IMR-90 (cell line): Measurements from ENCODE around the gene MYPN. TPM values are rescaled to one million over a fixed set of nuclear protein-coding genes. Genes with fewer than 3 reads are reported as not detected.

Experiments
- ATAC-seq: fragments of 200-7000 bp; cut with Tn5 transposase; 2 replicates; pipeline ENCODE4 v1.9.1; 2020; ENCODE audit warnings: low read depth, mild to moderate bottlenecking, moderate library complexity
- BruUV-seq: library from RNA; stranded (reverse); fragments of 400-500 nt; replicated peaks from 2 replicates; lab custom pipeline; 2021; lab: Mats Ljungman, UMichigan
- CTCF ChIA-PET: fragments of 300-600 bp; formaldehyde crosslinking; extraction: SDS; loops from one replicate; lab custom pipeline; 2021; ENCODE audit warnings: antibody characterized with exemption; lab: Yijun Ruan, JAX
- POLR2A ChIA-PET: fragments of 300-600 bp; sonication (Branson Sonifier 250); formaldehyde crosslinking; loops from one replicate; lab custom pipeline; 2022; ENCODE audit warnings: antibody characterized with exemption; ENCODE audit not compliant: unreplicated experiment; lab: Charles Lee
- DNase-seq: peaks from one replicate; pipeline ENCODE4 v3.0.0; 2013
- H2AFZ ChIP-seq: replicated peaks from 2 replicates; pipeline ENCODE3; 2013; ENCODE audit warnings: low read length, mild to moderate bottlenecking; ENCODE audit not compliant: poor library complexity
- H2AK5ac ChIP-seq: 2 replicates; pipeline ENCODE4 v1.6.1; 2013; ENCODE audit warnings: low read depth, low read length, inconsistent platforms
- H2AK9ac ChIP-seq: replicated peaks from 2 replicates; pipeline ENCODE3; 2013; ENCODE audit warnings: mild to moderate bottlenecking, low read depth, low read length, moderate library complexity; ENCODE audit not compliant: poor library complexity
- H2BK120ac ChIP-seq: 2 replicates; pipeline ENCODE4 v1.6.1; 2013; ENCODE audit warnings: low read depth, low read length, inconsistent platforms
- H2BK15ac ChIP-seq: 3 replicates; pipeline ENCODE4 v1.6.1; 2013; ENCODE audit warnings: low read depth, low read length, inconsistent platforms
- H2BK20ac ChIP-seq: 2 replicates; pipeline ENCODE4 v1.6.1; 2013; ENCODE audit warnings: low read depth, mild to moderate bottlenecking, inconsistent platforms, low read length, moderate library complexity
- H2BK5ac ChIP-seq: 2 replicates; pipeline ENCODE4 v1.6.1; 2013; ENCODE audit warnings: mild to moderate bottlenecking, low read depth, low read length, inconsistent platforms; ENCODE audit not compliant: poor library complexity, severe bottlenecking
- H3K14ac ChIP-seq: replicated peaks from 2 replicates; pipeline ENCODE4 v1.6.1; 2013; ENCODE audit warnings: low read depth, low read length, inconsistent platforms
- H3K18ac ChIP-seq: 2 replicates; pipeline ENCODE4 v1.6.1; 2013; ENCODE audit warnings: low read depth, low read length, control low read depth
- H3K23ac ChIP-seq: 2 replicates; pipeline ENCODE4 v1.6.1; 2013; ENCODE audit warnings: low read depth, low read length, inconsistent platforms
- H3K27ac ChIP-seq: 2 replicates; pipeline ENCODE4 v1.5.1; 2013; ENCODE audit warnings: mild to moderate bottlenecking, control low read depth, low read length; ENCODE audit not compliant: insufficient read depth
- H3K27me3 ChIP-seq: 2 replicates; pipeline ENCODE4 v1.6.1; 2013; ENCODE audit warnings: low read length; ENCODE audit not compliant: control insufficient read depth, insufficient read depth
- H3K36me3 ChIP-seq: 2 replicates; pipeline ENCODE4 v1.6.1; 2013; ENCODE audit warnings: low read length, mixed read lengths; ENCODE audit not compliant: control insufficient read depth, insufficient read depth
- H3K4ac ChIP-seq: 2 replicates; pipeline ENCODE4 v1.6.1; 2013; ENCODE audit warnings: low read depth, low read length, inconsistent platforms
- H3K4me1 ChIP-seq: 2 replicates; pipeline ENCODE4 v1.6.1; 2013; ENCODE audit warnings: low read length, mixed read lengths; ENCODE audit not compliant: control insufficient read depth, insufficient read depth
- H3K4me2 ChIP-seq: 2 replicates; pipeline ENCODE4 v1.6.1; 2013; ENCODE audit warnings: low read depth, mild to moderate bottlenecking, control low read depth, low read length, moderate library complexity
- H3K4me3 ChIP-seq: 2 replicates; pipeline ENCODE4 v1.5.1; 2013; ENCODE audit warnings: low read depth, mild to moderate bottlenecking, control low read depth, low read length, moderate library complexity; ENCODE audit not compliant: insufficient read depth
- H3K56ac ChIP-seq: 2 replicates; pipeline ENCODE4 v1.6.1; 2013; ENCODE audit warnings: low read length, inconsistent platforms; ENCODE audit not compliant: insufficient read depth; ENCODE audit errors: extremely low read depth
- H3K79me1 ChIP-seq, 2 experiments: 2 replicates each; pipeline ENCODE4 v1.6.1; 2013; ENCODE audit warnings: low read length in 2 of 2, inconsistent platforms in 1 of 2, low read depth in 1 of 2
- H3K9ac ChIP-seq: 2 replicates; pipeline ENCODE4 v1.6.1; 2013; ENCODE audit warnings: low read depth, low read length, control low read depth
- H3K9me1 ChIP-seq: 2 replicates; pipeline ENCODE4 v1.6.1; 2013; ENCODE audit warnings: low read length, inconsistent platforms; ENCODE audit not compliant: insufficient read depth
- H3K9me3 ChIP-seq: 2 replicates; pipeline ENCODE4 v1.6.1; 2013; ENCODE audit warnings: low read length; ENCODE audit not compliant: control insufficient read depth, insufficient read depth
- H4K20me1 ChIP-seq: 2 replicates; pipeline ENCODE4 v1.6.1; 2013; ENCODE audit warnings: low read length, inconsistent platforms; ENCODE audit not compliant: insufficient read depth
- H4K5ac ChIP-seq: 2 replicates; pipeline ENCODE4 v1.6.1; 2013; ENCODE audit warnings: mild to moderate bottlenecking, low read depth, low read length, control low read depth
- H4K8ac ChIP-seq, 2 experiments: 2 replicates each; pipeline ENCODE4 v1.6.1; 2013; ENCODE audit warnings: low read depth in 2 of 2, low read length in 2 of 2, control low read depth in 1 of 2, inconsistent platforms in 1 of 2
- H4K91ac ChIP-seq: 2 replicates; pipeline ENCODE4 v1.6.1; 2013; ENCODE audit warnings: low read depth, low read length, inconsistent platforms; ENCODE audit not compliant: insufficient read depth
- BHLHE40 ChIP-seq: fragments of 150-350 bp; IDR thresholded peaks from 2 replicates; pipeline ENCODE4 v1.6.1; 2016; ENCODE audit warnings: mild to moderate bottlenecking, low read depth, low read length
- CEBPB ChIP-seq: IDR thresholded peaks from 2 replicates; pipeline ENCODE4 v1.6.1; 2012; ENCODE audit warnings: low read depth, low read length, improper control_type of control experiment
- CHD1 ChIP-seq: IDR thresholded peaks from 2 replicates; pipeline ENCODE4 v1.6.1; 2012; ENCODE audit warnings: low read depth, low read length, improper control_type of control experiment
- ELK1 ChIP-seq: fragments of 150-350 bp; IDR thresholded peaks from 2 replicates; pipeline ENCODE4 v1.6.1; 2016; ENCODE audit warnings: low read depth, mild to moderate bottlenecking, low read length, moderate library complexity, borderline replicate concordance
- MAZ ChIP-seq: IDR thresholded peaks from 2 replicates; pipeline ENCODE4 v1.6.1; 2012; ENCODE audit warnings: low read depth, mild to moderate bottlenecking, low read length, improper control_type of control experiment, moderate library complexity, borderline replicate concordance
- MXI1 ChIP-seq: IDR thresholded peaks from 2 replicates; pipeline ENCODE4 v1.6.1; 2012; ENCODE audit warnings: low read depth, mild to moderate bottlenecking, low read length, moderate library complexity, borderline replicate concordance
- NFE2L2 ChIP-seq: fragments of 150-350 bp; IDR thresholded peaks from 2 replicates; pipeline ENCODE4 v1.6.1; 2016; ENCODE audit warnings: low read depth, mild to moderate bottlenecking, low read length
- POLR2A ChIP-seq: IDR thresholded peaks from 2 replicates; pipeline ENCODE4 v1.6.1; 2012; ENCODE audit warnings: mild to moderate bottlenecking, low read depth, low read length
- RAD21 ChIP-seq: IDR thresholded peaks from 2 replicates; pipeline ENCODE4 v1.6.1; 2012; ENCODE audit warnings: low read length, improper control_type of control experiment
- RCOR1 ChIP-seq: IDR thresholded peaks from 2 replicates; pipeline ENCODE4 v1.6.1; 2012; ENCODE audit warnings: mild to moderate bottlenecking, low read length, improper control_type of control experiment; ENCODE audit not compliant: insufficient replicate concordance
- RFX5 ChIP-seq: IDR thresholded peaks from 2 replicates; pipeline ENCODE4 v1.8.0; 2012; ENCODE audit warnings: low read depth, mild to moderate bottlenecking, low read length, moderate library complexity
- WGBS, 2 experiments: methylation state at CpG; one replicate each; pipeline versions ENCODE4 v1.1.5 to v1.1.7; 2013; ENCODE audit warnings: missing lambda C conversion rate in 2 of 2; ENCODE audit not compliant: insufficient read length in 1 of 2; ENCODE audit errors: extremely low coverage in 2 of 2; 5-methylcytosine and 5-hydroxymethylcytosine counted together
- dilution Hi-C: fragments of 300-500 bp; cut with HindIII; formaldehyde crosslinking; loops from one replicate; pipeline ENCODE4 v1.14.3; 2018; ENCODE audit warnings: low sequenced_read_pairs; ENCODE audit not compliant: unreplicated experiment
- in situ Hi-C: fragments of 300-500 bp; cut with MboI; formaldehyde crosslinking; loops from 3 replicates; pipeline ENCODE4 v1.14.3; 2019; ENCODE audit warnings: low sequenced_read_pairs, inconsistent platforms, mixed read lengths
- intact Hi-C: fragments of 100-400 bp; cut with micrococcal nuclease; formaldehyde crosslinking; loops from 2 replicates; pipeline ENCODE4 v1.10.0; 2022
- polyA plus RNA-seq, 3 experiments: library from polyadenylated mRNA; depleted of rRNA; stranded (reverse); fragments of >200 nt; gene quantifications; 2 replicates each; pipeline ENCODE4 v1.2.3, GENCODE V29; 2012; ENCODE audit warnings: low replicate concordance in 1 of 3
- total RNA-seq: library from RNA; depleted of rRNA; stranded (reverse); fragments of >200 nt; gene quantifications from 2 replicates; pipeline ENCODE4 v1.2.3, GENCODE V29; 2012
- TF ChIP-seq, protein P1 (sequence below): conservative IDR thresholded peaks from 2 replicates; pipeline ENCODE4 v1.5.1; 2012; ENCODE audit warnings: mild to moderate bottlenecking, low read depth, low read length, improper control_type of control experiment

The MYPN gene
- total and polyA plus RNA-seq, 2 of the 4 experiments (the other 2 are of a cell fraction), result 7.8 to 13.1 TPM

GRCh38 chr10:68118657-68119056, 9.4 kb downstream of the MYPN start:
- CTCF ChIA-PET, result interaction anchor here (0.6 to 0.7 kb wide), 2 partner anchors 39 to 688 kb away, joined by 3 read pairs; no protein-coding TSS in a partner anchor
- H3K4me1 ChIP-seq, result no peaks in the 10 kb centered on the region
- H4K8ac ChIP-seq, result no peak overlapping the region

More at GRCh38 chr10:68118657-68119056, 9.4 kb downstream of the MYPN start:
- Histone ChIP-seq H2BK15ac (no peak overlapping the region), H3K18ac (no peak overlapping the region), H3K9me3 (no peaks in the 10 kb centered on the region), H3K4me2 (no peak overlapping the region), H2AK9ac (no peak overlapping the region), H3K27me3 (no peaks in the 10 kb centered on the region), H2AK5ac (no peak overlapping the region; the same call in 1 of the 2 replicates), H3K9ac (no peak overlapping the region), H4K20me1 (no peaks in the 10 kb centered on the region), H3K36me3 (no peaks in the 10 kb centered on the region), H3K4me3 (no peak overlapping the region), H2BK5ac (no peak overlapping the region), H4K91ac (no peak overlapping the region), H4K5ac (no peak overlapping the region), H3K56ac (no peak overlapping the region), H3K27ac (no peak overlapping the region), H3K9me1 (peaks cover 3% of the 10 kb centered on the region), H2AFZ (no peak overlapping the region), H2BK120ac (no peak overlapping the region), H3K23ac (no peak overlapping the region), H3K79me1 (peaks cover 0 to 4% of the 10 kb centered on the region in 2 experiments; a peak in 1 of 4 replicates), H2BK20ac (no peak overlapping the region), H3K4ac (no peak overlapping the region), H3K14ac (no peak overlapping the region)
- BruUV-seq, result no TSS peak
- POLR2A ChIA-PET, result no interaction called here
- no CpG with 5 or more reads among the region's 3 CpGs for WGBS, 2 experiments
- in situ Hi-C loops (no loop called here), intact Hi-C loops (no loop called here), dilution Hi-C loops (no loop called here)
- no peak for ATAC-seq
- no peak for TF ChIP-seq BHLHE40
- TF ChIP-seq, protein P1, sequence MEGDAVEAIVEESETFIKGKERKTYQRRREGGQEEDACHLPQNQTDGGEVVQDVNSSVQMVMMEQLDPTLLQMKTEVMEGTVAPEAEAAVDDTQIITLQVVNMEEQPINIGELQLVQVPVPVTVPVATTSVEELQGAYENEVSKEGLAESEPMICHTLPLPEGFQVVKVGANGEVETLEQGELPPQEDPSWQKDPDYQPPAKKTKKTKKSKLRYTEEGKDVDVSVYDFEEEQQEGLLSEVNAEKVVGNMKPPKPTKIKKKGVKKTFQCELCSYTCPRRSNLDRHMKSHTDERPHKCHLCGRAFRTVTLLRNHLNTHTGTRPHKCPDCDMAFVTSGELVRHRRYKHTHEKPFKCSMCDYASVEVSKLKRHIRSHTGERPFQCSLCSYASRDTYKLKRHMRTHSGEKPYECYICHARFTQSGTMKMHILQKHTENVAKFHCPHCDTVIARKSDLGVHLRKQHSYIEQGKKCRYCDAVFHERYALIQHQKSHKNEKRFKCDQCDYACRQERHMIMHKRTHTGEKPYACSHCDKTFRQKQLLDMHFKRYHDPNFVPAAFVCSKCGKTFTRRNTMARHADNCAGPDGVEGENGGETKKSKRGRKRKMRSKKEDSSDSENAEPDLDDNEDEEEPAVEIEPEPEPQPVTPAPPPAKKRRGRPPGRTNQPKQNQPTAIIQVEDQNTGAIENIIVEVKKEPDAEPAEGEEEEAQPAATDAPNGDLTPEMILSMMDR, result no peak
- TF ChIP-seq CEBPB, result no peak
- no peak for TF ChIP-seq POLR2A
- TF ChIP-seq RAD21, result no peak
- no peak for TF ChIP-seq MXI1
- no peak for TF ChIP-seq MAZ
- TF ChIP-seq ELK1, result no peak
- TF ChIP-seq CHD1, result no peak
- no peak for TF ChIP-seq RCOR1
- no peak for TF ChIP-seq NFE2L2
- no peak for TF ChIP-seq RFX5
- no peak for DNase-seq
